ENCODE measurements around the gene YWHAB.
A peak's percentile ranks its signal among the peaks of the same experiment; 100 is the strongest.
"Not testable (repeated sequence)": the region's sequence is repeated elsewhere in the genome, so short reads cannot be mapped to it uniquely, and the experiment has no call there.

The YWHAB gene

GRCh38 chr20:44885392-44886265, at the start of gene YWHAB:
TSS of gene YWHAB (plus strand) at chr20:44885705. CDS start at chr20:44901534, 15,829 bp downstream.
- peak; percentile 99 for DNase-seq (ENCODE audit: low spot score)

- no peak for DNase-seq (ENCODE audit: low spot score)
These were observed 48.8 kb upstream of the YWHAB start for GRCh38 chr20:44836601-44837120.

GRCh38 chr20:44837946-44838345, 47.6 kb upstream of the YWHAB start:
- no peak for DNase-seq (ENCODE audit: low spot score)

- no peak for DNase-seq (ENCODE audit: low spot score)
These were observed 47.0 kb upstream of the YWHAB start for GRCh38 chr20:44838521-44838920.

- DNase-seq (ENCODE audit: low spot score): no peak
These were observed 46.0 kb upstream of the YWHAB start for GRCh38 chr20:44839481-44839880.

- no peak for DNase-seq (ENCODE audit: low spot score)
These were observed 44.7 kb upstream of the YWHAB start for GRCh38 chr20:44840826-44841225.

GRCh38 chr20:44841955-44842354, 43.5 kb upstream of the YWHAB start:
- no peak for DNase-seq (ENCODE audit: low spot score)

- DNase-seq (ENCODE audit: low spot score): peak; percentile 47
These were observed 41.6 kb upstream of the YWHAB start for GRCh38 chr20:44843876-44844275.

GRCh38 chr20:44848254-44849015, 37.1 kb upstream of the YWHAB start:
- DNase-seq (ENCODE audit: low spot score): no peak

GRCh38 chr20:44849703-44850102, 35.8 kb upstream of the YWHAB start:
- DNase-seq (ENCODE audit: low spot score): no peak

GRCh38 chr20:44850272-44850671, 35.2 kb upstream of the YWHAB start:
- no peak for DNase-seq (ENCODE audit: low spot score)

- DNase-seq (ENCODE audit: low spot score): no peak
These were observed 34.7 kb upstream of the YWHAB start for GRCh38 chr20:44850837-44851236.

GRCh38 chr20:44851545-44851944, 34.0 kb upstream of the YWHAB start:
- no peak for DNase-seq (ENCODE audit: low spot score)

- no peak for DNase-seq (ENCODE audit: low spot score)
These were observed 29.1 kb upstream of the YWHAB start for GRCh38 chr20:44856442-44856841.

- DNase-seq (ENCODE audit: low spot score): no peak
These were observed 28.6 kb upstream of the YWHAB start for GRCh38 chr20:44856856-44857448.

- DNase-seq (ENCODE audit: low spot score): no peak
These were observed 26.7 kb upstream of the YWHAB start for GRCh38 chr20:44858606-44859360.

GRCh38 chr20:44861531-44862006, 23.9 kb upstream of the YWHAB start:
- no peak for DNase-seq (ENCODE audit: low spot score)

- no peak for DNase-seq (ENCODE audit: low spot score)
These were observed 23.2 kb upstream of the YWHAB start for GRCh38 chr20:44862286-44862685.

GRCh38 chr20:44863365-44864084, 22.0 kb upstream of the YWHAB start:
- not testable (repeated sequence) for DNase-seq (ENCODE audit: low spot score)

- DNase-seq (ENCODE audit: low spot score): not testable (repeated sequence)
These were observed 21.0 kb upstream of the YWHAB start for GRCh38 chr20:44864493-44864892.
